Sciatic nerve (tissue), 2 donors: ENCODE measurements around the gene TMBIM6. TPM values are rescaled to one million over a fixed set of nuclear protein-coding genes. Genes with fewer than 3 reads are reported as not detected.
"Not testable (repeated sequence)": the region's sequence is repeated elsewhere in the genome, so short reads cannot be mapped to it uniquely, and the experiment has no call there.

Source experiments
- ATAC-seq: fragments of 200-7000 bp; cut with Tn5 transposase; one replicate; pipeline ENCODE4 v1.9.1; 2020; ENCODE audit warnings: mild to moderate bottlenecking, moderate library complexity
- DNase-seq: peaks from one replicate; pipeline ENCODE4 v3.0.0-alpha.2; 2020; ENCODE audit warnings: low spot score
- intact Hi-C: fragments of 100-400 bp; cut with DNase I; formaldehyde crosslinking; loops from one replicate; pipeline ENCODE4 v1.14.2; 2022
- total RNA-seq: library from RNA; stranded (reverse); fragmentation: NEBNext Ultra II Directional; extraction: Animal tissue kit (Norgen Biotek cat#: 25700); gene quantifications from one replicate; pipeline ENCODE4 v1.2.1, GENCODE V29; 2021
- donor health status: DM: no; HTN: no; CAD: no.
- donor health status: DM: no; HTN: no; CAD: no.

Gene TMBIM6
- total RNA-seq, 1 donor from 2014 or later, result 396 TPM

DNA sequence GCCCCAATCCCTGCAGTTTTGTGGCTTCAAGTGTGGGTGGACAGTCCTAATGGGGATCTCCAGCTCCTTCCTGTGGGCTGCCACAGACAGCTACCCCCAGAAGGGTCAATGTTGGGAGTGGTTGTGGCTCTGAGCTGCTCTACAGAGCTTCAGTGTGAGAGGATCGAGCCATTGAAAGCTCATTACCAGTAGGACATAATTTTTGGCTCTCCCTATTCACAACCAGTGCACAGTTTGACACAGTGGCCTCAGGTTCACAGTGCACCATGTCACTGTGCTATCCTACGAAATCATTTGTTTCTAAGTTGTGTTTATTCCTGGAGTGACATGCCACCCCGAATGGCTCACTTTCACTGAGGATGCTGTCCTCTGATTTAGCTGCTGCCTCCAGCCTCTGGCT lies 22.8 kb downstream of the TMBIM6 start:
- intact Hi-C loops, result no loop called here
- no peak for DNase-seq
- no peak for ATAC-seq

DNA sequence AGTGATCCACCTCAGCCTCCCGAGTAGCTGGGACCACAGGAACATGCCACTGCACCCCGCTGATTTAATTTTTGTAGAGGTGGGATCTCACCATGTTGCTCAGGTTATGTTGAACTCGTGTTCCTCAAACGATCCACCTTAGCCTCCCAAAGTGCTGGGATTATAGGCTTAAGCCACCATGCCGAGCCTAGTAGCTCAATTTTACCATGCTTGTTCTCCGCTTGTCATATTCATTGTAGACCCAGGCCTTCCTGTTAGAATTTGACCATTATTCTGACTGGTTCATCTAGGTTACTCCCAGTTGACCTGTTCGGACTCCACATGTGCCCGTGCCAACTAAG lies 24.7 kb downstream of the TMBIM6 start:
- no peak for ATAC-seq
- intact Hi-C loops, result no loop called here

DNA sequence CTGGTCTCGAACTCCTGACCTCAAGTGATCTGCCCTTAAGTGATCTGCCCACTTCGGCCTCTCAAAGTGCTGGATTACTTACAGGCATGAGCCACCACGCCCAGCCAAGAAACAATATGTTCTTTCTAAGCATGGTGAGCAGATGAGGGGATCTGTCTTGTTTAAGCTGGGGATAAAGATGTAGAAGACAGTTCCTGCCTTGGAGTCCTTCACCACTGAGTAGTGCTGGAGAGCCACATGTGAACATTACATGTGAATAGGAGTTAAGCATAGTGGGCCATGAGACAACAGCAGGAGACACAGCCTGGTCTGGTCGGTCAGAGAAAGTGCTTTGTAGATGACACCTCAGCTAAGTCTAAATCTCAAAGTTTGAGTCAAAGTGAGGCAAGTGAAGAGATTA lies 26.0 kb downstream of the TMBIM6 start:
- DNase-seq (no peak), ATAC-seq (no peak)
- intact Hi-C loops, result no loop called here

More for the DNA sequence above, 24.7 kb downstream of the TMBIM6 start:
- no peak for DNase-seq

DNA sequence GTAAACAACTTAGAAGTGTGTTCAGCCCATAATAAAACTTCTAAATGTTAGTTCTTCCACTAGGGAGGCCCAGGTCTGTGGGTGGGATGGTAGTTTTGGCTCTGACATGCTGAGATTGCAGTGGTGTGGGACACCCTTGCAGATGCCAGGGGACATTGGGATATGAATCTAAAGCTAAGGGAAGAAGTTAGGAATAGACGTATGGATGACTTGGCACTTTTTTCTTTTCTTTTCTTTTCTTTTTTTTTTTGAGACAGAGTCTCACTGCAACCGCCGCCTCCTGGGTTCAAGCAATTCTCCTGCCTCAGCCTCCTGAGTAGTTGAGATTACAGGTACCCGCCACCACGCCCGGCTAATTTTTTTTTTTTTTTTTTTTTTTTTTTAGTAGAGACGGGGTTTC lies 31.7 kb downstream of the TMBIM6 start:
- ATAC-seq, DNase-seq, intact Hi-C loops: not testable (repeated sequence)

DNA sequence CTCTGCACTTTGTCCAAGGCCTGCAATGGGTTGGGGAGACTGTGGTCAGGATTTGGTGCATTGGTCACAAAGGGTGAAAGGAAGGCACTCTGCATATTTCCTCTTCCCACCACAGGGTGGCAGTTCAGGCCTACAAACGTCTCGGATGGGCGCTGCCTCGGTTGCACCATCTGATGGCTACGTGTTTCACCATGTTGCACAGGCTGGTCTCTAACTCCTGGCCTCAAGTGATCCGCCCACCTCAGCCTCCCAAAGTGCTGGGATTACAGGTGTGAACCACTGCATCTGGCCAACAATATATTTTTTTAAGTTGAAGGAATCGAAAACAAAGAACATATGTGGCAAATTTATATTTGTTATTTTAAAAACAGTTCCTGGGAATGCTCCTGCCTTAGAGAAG lies 35.1 kb downstream of the TMBIM6 start:
- ATAC-seq, result peak; percentile 95
- intact Hi-C loops, result loop anchor here (5.0 kb wide), 1 partner anchor 61 kb away; no protein-coding TSS in a partner anchor
- DNase-seq, result peak; percentile 83

DNA sequence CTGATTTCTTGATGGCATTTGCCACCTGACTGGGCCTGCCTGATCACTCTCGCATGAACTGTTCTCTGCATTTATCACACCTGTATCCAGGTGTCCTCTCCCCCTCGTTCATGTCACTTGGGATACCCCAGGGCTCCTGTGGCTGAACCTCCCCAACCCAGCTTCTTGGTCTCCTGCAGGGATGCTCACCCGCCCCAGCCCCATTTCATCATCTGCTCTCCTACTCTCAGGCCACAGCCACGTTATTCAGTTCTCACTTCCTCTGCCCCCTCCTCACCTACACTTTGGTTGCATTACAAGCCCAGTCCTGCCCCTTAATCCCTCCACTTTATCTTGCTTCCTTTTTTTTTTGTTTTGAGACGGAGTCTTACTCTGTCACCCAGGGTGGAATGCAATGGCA lies 35.5 kb downstream of the TMBIM6 start:
- intact Hi-C loops, result loop anchor here (5.0 kb wide), 1 partner anchor 60 kb away; no protein-coding TSS in a partner anchor
- ATAC-seq, result peak; percentile 11
- DNase-seq, result peak; percentile 47

DNA sequence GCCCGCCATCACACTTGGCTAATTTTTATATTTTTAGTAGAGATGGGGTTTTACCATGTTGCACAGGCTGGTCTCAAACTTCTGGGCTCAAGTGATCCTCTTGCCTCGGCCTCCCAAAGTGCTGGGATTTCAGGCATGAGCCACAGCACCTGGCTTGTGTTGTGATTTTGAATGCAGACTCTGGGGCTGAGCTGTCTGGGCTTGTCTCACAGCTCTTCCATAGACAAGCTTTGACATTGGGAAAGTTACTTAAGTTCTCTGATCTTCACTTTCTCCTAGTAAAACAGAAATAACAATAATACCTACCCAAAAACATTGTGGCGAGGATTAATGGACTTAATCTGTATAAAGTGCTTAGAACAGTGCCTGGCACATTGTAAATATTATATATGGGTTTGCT lies 36.0 kb downstream of the TMBIM6 start:
- DNase-seq, result peak; percentile 10
- intact Hi-C loops, result loop anchor here (5.0 kb wide), 1 partner anchor 60 kb away; no protein-coding TSS in a partner anchor
- no peak for ATAC-seq

DNA sequence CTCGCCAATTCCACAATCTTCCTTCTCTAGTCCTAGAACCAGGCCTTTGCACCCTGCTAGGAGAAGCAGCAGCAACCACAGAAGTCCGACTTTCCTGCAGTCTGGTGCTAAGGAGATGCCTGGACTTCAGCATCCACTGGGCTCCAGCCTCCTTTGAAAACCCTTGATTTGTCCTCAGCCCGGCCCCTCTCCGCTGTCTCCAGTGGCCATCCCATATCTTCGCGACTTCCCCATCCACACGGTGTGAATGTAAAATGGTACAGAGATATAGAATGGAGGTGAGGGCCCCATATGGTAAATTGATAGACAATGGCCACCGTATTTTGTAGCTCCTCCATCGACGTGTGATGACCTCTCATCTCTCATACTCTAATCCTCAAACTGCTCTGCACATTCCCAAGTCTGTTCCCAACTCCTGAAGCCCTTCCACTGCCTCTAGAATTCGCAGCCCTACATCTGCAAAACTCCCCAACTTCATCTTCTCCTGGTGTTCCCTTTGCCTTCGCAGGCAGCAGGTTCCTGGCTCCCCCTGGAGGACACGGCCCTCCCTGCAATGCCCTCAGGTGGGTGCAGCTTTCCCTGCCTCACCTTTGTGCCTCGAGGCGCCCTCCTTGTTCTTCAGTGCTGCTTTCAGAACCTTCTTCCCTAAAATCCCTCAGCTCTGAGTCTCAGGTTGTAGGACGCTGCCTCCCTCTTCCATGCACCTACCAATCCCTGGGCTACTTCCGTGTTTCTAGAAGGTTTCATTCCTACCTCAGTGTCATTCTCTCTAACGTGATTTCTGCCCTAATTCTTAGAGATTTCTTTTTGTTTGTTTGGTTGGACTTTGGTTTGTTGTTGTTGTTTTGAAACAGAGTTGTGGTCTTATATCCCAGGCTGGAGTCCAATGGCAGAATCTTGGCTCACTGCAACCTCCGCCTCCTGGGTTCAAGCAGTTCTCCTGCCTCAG lies 36.7 kb downstream of the TMBIM6 start:
- ATAC-seq (peak; percentile 29), DNase-seq (peak; percentile 72)
- intact Hi-C loops, result loop anchor here (5.0 kb wide), 1 partner anchor 59 kb away; no protein-coding TSS in a partner anchor

DNA sequence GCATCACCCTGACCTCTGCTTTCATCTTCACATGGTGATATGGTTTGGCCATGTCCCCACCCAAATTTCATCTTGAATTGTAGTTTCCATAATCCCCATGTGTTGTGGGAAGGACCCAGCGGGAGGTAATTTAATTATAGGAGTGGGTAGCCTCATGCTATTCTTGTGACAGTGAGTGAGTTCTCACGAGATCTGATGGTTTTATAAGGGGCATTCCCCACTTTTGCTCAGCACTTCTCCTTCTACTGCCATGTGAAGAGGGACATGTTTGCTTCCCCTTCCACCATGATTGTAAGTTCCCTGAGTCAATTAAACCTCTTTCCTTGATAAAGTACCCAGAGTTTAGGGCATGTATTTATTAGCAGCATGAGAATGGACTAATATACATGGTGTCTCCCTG lies 38.2 kb downstream of the TMBIM6 start:
- ATAC-seq, result no peak
- intact Hi-C loops, result loop anchor here (5.0 kb wide), 1 partner anchor 58 kb away; no protein-coding TSS in a partner anchor
- no peak for DNase-seq

DNA sequence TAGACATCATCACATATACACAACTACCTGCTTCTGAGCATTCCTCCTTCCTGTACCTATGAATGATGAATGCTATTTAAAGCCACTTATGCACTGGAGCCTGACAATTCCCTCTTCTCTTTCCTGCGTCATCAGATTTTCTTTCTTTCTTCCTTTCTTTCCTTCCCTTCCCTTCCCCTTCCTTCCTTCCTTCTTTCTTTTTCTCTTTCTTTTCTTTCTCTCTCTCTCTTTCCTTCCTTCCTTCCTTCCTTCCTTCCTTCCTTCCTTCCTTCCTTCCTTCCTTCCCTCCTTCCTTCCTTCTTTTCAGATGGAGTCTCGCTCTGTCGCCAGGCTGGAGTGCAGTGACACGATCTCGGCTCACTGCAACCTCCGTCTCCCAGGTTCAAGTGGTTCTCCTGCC lies 39.6 kb downstream of the TMBIM6 start:
- intact Hi-C loops, DNase-seq, ATAC-seq: not testable (repeated sequence)

DNA sequence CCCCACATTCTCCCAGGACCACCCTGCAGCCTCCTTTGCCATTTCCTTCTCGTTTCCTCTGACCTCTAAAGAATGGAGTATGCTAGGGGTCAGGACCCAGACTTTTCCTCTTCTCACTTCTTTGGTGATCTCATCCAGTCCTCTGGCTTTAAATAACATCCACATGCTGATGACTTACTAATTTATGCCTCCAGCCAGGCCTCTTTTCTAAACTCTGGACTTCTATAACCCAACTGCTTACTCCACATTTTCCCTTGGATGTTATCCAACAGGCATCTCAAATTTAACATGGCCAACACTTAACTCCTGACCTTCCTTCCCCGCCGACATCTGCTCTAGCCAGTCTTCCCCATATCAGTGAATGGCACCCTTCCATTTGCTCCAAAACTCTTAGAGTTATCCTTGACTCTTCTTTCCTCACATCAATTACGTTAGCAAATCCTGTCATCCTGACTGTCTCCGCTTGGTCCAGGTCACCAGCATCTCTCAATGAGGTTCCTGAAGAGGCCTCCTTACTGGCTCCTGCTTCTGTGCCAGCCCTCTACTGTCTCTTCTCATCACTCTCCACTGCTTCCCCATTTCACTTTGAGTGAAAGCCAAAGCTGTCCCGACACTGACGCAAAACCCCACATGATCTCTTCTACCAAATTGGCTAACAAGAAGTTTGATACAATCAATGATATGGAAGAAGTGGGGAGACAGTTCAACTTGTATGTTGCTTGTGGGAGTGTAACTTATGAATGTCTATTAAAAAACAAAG lies 42.7 kb downstream of the TMBIM6 start:
- DNase-seq (no peak), ATAC-seq (peak; percentile 67)
- intact Hi-C loops, result no loop called here

DNA sequence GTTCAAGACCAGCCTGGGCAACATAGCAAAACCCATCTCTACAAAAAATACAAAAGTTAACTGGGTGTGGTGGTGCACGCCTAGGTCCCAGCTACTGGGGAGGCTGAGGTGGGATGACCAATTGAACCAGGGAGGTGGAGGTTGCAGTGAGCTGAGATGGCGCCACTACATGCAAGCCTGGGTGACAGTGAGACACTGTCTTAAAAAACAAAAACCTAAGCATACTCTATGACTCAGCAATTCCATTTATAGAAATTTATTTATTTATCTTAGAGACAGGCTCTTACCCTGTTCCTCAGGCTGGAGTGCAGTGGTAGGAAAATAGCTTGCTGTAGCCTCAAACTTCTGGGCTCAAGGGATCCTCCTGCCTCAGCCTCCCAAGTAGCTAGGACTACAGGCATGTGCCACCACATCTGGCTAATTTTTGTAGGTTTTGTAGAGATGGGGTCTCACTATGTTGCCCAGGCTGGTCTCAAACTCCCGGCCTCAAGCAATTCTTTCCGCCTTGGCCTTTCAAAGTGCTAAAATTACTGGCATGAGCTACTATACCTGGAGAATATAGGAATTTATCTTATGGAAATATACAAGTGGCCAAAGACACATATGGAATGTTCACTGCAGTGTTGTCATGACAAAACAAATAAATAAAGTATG lies 43.5 kb downstream of the TMBIM6 start:
- no peak for DNase-seq
- ATAC-seq, result peak; percentile 53
- intact Hi-C loops, result no loop called here

DNA sequence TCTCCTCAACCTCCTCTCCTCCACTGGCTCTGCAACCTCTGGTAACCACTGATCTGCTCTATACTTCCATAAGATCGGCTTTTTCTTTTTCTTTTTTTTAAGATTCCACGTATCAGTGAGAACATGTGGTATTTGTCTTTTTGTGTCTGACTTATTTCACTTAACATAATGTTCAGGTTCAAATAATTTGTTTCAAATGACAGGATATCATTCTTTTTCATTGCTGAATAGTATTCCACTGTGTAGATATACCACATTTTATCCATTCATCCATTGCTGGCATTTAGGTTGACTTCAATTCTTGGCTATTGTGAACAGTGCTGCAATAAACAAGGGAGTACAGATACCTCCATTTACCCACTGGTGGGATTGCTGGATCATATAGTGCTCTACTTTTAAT lies 46.3 kb downstream of the TMBIM6 start:
- ATAC-seq (no peak), DNase-seq (no peak)
- intact Hi-C loops, result no loop called here

DNA sequence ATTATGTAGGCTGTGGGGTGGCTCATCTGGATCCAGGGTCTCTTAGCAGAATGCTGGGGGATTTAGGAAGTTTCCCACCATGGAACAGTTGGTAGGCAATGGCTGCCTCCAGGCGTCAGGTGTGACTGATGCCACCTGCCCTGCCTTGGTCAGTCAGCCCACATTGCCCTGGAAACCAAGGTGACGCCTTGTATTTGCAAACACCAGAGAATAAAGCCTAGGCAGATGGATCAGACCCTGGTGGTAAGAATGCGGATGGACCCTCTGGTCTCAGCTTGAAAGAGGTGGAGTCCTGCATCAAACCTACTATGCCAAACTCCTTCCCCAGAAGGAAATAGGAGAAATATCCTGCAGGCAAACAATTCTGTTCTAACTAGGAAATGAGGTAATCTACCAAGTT lies 48.6 kb downstream of the TMBIM6 start:
- ATAC-seq, result no peak
- intact Hi-C loops, result no loop called here
- no peak for DNase-seq

DNA sequence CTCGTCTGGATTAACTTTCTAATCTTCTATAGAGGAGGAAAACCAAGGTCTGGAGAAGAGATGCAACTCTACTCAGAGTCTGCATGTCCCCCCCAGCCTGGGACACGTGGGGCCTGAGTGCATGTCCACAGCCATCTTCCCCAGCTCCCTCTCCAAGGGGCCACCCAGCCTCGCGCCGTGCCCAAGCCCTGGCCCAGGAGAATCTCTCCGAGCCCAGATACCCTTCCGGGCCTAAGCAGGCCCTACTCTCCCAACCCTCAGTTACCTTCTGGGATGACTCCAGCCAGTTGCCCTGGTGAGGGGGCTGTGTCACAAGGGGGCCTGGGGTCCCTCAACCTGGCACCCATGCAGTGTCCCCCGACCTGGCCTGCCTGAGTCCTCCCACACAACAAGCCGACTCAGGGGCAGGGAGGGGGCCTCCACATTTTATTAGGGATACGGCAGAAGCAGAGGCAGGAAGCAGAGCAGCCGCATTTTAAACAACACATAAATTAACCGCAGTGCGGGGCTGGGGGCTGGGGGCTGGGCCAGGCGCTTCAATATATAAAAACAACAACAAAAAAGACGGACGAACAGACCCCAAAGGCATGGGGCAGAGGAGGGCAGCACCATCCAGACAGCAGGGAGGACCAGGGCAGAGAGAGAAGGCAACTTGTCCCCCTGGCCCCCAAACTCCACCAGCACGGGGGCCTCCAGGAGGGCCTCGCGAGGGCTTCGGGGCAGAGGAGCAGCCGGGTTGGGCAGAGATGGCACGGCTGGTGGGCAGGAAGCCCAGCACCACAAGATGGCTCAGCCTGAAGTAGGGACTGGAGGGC lies 49.6 kb downstream of the TMBIM6 start:
- no peak for DNase-seq
- ATAC-seq, result no peak
- intact Hi-C loops, result no loop called here

DNA sequence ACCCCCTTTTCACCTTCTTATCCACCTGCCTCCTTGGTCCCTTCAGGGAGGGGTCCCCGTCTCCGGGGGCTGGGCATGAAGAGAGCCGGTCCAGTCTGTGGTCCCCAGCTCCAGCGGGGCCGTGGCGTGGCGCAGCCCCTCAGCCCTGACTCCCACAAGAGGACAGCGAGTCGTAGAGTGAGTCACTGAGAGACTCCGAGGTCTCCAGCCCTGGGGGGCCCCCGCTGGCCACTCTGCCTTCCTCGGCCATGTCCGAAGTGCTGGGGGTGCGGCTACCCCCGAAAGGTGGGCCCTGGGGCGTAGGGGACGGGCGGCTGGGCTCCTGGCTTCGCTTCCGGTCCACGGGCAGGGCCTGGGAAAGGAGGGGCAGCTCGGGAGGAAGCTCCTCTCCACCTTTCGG lies 50.3 kb downstream of the TMBIM6 start:
- DNase-seq (no peak), ATAC-seq (no peak)
- intact Hi-C loops, result no loop called here

DNA sequence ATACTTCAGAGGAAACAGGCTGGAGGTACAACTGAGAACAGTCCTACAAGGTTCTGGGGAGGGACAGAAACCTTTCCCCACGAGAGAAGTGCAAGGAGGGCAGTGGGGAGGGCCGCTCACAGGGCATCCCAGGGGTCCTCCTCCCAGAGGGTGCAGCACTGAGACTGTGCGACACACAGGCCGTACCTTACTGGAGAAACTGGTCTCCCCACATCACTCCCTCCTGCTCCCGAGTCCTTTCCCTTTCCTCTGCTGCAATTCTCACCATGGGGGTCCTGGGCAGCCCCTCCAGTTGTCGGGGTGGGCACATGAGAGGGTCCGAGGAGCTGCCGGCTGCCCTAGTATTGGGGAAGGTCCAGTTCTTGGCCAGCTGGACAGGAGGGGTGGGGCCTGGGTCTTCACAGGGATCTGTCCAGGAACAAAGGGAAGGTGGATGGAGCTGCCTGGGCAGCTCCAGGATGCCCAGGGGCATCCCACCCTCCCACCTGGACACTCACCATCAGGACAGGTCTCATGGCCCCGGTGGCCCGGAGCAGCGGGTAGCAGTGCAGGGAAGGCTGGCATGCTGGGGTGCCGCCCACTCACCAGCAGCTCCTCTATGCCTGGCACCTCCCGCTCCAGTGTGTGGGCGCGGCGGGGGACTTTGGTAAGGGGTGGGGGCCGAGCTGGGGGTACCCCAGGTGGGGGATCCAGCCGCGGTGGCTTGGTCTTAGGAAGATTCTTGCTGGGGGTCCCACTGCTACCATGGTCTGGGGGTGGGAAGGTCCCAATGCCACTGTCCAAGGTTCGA lies 51.0 kb downstream of the TMBIM6 start:
- ATAC-seq, result no peak
- no peak for DNase-seq
- intact Hi-C loops, result no loop called here
